WTC11 (cell line): ENCODE measurements around the gene GUCD1.

Experiments
- CTCF ChIP-seq: fragments of 200-600 bp; IDR thresholded peaks from 2 replicates; pipeline ENCODE4 v1.8.0; 2022; ENCODE audit warnings: antibody characterized with exemption
- E2F4 ChIP-seq: sonication (generic); formaldehyde crosslinking; IDR thresholded peaks from 2 replicates; pipeline ENCODE4 v1.8.1; 2022; ENCODE audit warnings: low read depth, mild to moderate bottlenecking, moderate library complexity, missing genetic modification reagents, borderline replicate concordance
- TF ChIP-seq, protein P1 (sequence below): sonication (generic); formaldehyde crosslinking; IDR thresholded peaks from 2 replicates; pipeline ENCODE4 v1.8.1; 2022; ENCODE audit warnings: low read depth, missing genetic modification reagents, borderline replicate concordance
- TF ChIP-seq, protein P2 (sequence below): sonication (generic); formaldehyde crosslinking; IDR thresholded peaks from 2 replicates; pipeline ENCODE4 v1.8.1; 2023; ENCODE audit warnings: mild to moderate bottlenecking, missing genetic modification reagents, moderate library complexity

GRCh38 chr22:24582056-24582814 lies 27.3 kb upstream of the GUCD1 start:
- TF ChIP-seq CTCF (no peak), E2F4 (no peak)
- TF ChIP-seq, protein P1, sequence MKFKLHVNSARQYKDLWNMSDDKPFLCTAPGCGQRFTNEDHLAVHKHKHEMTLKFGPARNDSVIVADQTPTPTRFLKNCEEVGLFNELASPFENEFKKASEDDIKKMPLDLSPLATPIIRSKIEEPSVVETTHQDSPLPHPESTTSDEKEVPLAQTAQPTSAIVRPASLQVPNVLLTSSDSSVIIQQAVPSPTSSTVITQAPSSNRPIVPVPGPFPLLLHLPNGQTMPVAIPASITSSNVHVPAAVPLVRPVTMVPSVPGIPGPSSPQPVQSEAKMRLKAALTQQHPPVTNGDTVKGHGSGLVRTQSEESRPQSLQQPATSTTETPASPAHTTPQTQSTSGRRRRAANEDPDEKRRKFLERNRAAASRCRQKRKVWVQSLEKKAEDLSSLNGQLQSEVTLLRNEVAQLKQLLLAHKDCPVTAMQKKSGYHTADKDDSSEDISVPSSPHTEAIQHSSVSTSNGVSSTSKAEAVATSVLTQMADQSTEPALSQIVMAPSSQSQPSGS (CRISPR knock-in tag): no peak
- TF ChIP-seq, protein P2, sequence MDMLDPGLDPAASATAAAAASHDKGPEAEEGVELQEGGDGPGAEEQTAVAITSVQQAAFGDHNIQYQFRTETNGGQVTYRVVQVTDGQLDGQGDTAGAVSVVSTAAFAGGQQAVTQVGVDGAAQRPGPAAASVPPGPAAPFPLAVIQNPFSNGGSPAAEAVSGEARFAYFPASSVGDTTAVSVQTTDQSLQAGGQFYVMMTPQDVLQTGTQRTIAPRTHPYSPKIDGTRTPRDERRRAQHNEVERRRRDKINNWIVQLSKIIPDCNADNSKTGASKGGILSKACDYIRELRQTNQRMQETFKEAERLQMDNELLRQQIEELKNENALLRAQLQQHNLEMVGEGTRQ: no peak
